ENCODE data around the gene ADAP2.
"Not testable (repeated sequence)": the region's sequence is repeated elsewhere in the genome, so short reads cannot be mapped to it uniquely, and the experiment has no call there.

Gene ADAP2

DNA sequence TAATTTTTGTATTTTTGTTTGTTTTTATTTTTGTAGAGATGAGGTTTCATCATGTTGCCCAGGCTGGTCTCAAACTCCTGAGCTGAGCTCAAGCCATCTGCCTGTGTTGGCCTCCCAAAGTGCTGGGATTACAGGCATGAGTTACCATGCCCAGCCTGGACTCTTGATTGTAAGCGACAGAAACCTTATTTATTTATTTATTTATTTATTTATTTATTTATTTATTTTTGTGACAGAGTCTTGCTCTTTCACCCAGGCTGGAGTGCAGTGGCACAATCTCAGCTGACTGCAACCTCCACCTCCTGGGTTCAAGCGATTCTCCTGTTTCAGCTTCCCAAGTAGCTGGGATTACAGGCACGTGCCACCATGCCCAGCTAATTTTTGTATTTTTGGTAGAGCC is 8.1 kb downstream of the ADAP2 start:
- not testable (repeated sequence) for DNase-seq (ENCODE audit: low read depth)

DNA sequence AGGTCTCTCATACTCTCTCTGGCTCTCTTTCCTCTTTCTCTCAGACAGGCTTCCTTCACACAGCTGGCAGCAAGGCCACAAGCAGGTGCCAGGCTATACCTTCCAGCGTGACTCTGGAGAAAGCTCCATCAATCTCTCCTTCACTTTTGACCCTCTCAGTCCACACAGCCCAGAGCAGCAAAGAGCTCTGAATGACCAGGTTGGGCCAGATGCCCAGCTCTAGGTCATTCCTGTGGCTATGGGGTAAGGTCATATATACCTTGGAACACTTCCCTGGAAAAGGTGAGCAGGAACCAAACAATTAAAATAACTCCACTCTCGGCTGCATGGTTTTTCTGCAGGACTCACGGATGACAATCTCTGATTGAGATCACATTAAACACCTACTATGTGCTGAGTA is 8.8 kb downstream of the ADAP2 start:
- DNase-seq (ENCODE audit: low read depth) = no peak

DNA sequence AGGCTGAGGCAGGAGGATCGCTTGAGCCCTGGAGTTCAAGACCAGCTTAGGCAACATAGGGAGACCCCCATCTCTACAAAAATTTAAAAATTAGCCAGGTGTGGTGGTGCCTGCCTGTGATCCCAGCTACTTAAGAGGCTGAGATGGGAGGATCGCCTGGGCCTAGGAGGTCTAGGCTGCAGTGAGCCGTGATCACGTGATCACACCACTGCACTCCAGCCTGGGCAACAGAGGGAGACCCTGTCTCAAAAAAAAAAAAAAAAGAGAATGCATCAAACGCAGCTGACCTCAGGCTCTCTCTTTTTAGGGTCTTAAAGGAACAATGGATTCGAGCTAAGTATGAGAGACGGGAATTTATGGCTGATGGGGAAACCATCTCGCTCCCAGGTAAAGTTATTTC is 9.8 kb downstream of the ADAP2 start:
- DNase-seq (ENCODE audit: low read depth) = not testable (repeated sequence)

DNA sequence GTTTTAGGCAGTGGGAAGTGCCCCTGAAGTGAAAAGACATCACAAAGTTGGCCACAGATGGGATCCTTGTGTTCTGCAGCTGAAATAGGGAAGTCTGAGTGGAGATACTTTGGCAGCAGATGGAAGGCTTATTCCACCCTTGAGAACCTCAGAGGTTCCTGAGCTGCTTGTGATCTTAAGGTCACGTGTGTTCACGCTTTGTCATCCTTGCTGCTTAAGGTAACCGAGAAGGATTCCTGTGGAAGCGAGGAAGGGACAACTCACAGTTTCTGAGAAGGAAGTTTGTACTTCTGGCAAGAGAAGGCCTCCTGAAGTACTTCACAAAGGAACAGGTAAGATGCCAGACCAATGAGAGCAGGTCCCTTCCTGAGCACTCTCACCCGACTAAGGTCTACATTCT is 12.2 kb downstream of the ADAP2 start:
- DNase-seq (ENCODE audit: low read depth) = no peak

DNA sequence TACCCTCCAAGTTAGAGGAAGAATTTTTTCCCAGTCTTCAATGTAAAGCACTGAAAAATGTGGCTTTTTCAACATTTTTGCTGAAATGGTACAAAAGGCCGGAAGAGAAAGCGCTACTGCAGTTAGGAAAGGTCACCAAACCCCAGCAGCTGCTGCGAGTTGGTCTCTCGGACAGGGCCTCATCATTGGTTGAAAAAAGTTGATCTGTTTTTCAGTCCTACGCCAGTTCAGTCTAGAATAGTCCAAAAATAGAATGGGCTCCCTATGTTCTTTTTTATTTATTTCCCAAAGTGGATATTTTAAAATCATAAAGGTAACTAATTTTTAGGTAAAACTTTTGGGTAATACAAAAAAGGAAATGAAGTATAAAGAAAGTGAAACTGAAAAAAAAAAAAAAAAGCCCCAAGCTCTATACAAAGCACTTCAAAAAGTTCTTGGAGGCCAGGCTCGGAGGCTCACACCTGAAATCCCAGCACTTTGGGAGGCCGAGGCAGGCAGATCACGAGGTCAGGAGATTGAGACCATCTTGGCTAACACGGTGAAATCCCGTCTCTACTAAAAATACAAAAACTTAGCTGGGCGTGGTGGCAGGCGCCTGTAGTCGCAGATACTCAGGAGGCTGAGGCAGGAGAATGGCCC is 17.4 kb downstream of the ADAP2 start:
- DNase-seq (ENCODE audit: low read depth) = no peak

DNA sequence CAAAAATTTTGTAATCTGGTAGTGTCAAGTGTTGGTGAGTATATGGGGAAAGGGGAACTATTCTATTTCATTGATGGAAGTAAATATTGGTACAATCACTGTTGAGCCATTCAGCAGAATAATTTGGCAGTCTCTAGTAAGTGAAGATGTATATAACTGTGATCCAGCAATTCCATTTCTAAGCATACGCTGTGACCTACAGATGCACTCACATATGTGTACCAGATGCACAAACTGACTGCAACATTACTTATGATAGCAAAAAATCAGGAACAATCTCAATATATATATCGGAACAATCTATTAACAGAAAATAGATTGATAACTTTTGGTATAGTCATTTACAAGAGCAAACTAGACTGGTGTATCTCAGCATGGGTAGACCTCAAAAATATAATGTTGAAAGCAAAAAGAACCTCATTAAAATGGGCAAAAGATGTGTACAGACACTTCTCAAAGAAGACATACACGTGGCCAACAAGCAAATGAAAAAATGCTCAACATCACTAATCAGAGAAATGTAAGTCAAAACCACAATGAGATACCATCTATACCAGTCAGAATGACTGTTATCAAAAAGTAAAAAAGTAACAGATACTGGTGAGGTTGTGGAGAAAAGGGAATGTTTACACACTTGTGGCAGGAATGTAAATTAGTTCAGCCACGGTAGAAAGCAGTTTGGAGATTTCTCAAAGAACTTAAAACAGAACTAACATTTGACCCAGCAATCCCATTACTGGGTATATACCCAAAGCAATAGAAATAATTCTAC is 20.7 kb downstream of the ADAP2 start:
- no peak for DNase-seq (ENCODE audit: low read depth)

DNA sequence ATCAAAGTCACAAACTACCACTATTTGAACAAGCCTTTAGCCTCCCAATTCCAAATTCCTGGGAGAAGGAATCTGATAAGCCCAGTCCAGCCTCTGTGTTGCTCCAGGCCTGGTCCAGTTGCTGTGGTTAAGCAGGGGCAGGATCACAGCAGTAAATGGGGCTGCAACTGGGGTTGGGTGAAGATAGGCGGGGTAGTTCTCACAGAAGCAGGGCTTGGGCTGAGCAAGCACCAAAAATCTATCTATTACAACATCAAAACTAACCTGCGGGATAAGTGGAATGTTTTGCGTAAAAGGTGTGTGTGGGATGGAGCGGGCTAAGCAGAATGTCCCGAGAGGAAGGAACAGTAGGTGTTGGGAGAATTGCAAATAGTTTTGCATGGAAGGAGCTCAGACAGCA is 26.1 kb downstream of the ADAP2 start:
- no peak for DNase-seq (ENCODE audit: low read depth)

DNA sequence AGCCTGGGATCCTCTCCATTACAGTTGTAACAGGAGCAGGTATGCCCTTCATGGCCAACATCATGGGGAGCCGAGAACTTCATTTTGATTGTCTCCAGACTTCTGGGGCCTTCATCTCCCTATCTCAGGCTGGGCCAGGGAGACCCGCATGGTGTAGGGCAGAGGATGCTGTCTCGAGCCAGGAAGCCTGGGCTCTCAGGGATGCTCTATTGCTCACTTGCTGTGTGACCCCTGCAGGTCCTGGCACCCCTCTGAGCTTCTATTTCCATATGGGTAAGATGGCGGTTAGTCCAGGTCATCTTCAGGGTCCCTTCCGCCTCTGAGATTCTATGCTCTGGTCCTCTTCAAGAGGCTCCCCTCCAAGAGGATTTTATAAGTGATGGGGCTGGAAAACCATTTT is 28.4 kb downstream of the ADAP2 start:
- DNase-seq (ENCODE audit: low read depth) = no peak

DNA sequence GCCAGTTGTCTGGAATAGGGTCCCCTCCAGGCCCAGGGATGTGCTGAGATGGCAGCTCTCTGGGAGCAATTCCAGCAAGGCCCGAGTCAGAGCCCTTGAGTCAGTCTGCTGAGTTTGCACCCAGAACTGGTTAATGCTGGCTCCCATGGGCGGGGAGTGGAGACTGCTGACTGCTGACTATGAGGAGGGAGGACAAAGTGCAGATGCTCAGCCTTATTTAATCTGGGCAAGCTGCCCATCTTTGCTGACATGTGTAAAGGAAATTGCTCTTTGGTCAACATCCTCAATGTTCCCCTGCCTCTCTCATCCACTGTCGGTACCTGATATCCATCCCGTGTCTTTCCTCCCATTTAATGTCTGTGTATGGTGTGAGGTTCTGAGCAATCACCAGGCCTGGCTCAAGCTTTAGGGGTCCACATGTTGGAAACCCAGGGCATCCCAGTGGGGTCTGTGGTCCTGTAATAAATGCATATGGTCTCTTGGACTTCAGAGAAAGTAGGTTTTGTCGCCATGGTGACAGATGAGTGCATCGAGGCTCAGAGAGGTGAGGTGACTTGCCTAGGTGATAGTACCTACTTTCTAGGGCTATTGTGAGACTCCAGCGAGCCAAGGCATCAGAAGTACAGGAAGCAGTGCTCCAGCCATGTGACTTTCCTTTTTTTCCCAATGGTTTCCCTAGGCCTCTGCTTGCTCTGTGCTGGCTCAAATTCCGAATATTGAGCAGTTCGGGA is 29.1 kb downstream of the ADAP2 start:
- DNase-seq (ENCODE audit: low read depth) = peak; percentile 50

DNA sequence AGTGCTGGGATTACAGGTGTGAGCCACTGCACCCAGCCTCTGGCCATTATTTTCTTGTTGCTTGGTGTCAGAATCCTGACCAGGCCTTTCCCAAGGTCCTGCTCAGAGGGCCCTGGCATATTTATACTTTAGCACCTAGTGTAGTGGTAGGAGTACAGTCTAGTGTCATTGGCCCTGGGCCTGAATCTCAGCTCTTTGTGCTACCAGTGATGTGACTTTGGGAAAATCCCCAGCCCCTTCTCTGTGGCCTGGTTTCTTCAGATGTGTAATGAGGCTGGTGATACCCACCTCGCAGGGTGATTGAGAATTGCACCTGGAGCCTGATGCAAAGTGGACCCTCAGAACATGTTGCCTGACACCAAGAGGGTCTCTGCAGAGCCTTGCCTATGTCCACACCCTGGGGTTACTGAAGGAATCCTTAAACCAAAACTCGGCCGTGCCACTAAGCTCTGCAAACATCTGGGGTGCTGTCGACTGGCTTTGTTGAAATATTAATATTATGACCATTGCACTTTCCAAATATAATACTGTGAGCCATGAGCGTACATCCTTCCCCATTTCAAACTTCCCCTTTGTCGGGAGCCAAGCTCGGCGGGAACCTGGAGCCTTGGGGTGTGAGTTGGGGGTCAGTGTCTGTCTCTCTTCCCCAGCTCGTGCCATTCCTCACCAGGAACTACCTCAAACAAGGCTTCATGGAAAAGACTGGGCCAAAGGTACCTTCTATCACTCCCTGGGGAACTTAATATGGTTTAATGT is 31.1 kb downstream of the ADAP2 start:
- DNase-seq (ENCODE audit: low read depth) = no peak

DNA sequence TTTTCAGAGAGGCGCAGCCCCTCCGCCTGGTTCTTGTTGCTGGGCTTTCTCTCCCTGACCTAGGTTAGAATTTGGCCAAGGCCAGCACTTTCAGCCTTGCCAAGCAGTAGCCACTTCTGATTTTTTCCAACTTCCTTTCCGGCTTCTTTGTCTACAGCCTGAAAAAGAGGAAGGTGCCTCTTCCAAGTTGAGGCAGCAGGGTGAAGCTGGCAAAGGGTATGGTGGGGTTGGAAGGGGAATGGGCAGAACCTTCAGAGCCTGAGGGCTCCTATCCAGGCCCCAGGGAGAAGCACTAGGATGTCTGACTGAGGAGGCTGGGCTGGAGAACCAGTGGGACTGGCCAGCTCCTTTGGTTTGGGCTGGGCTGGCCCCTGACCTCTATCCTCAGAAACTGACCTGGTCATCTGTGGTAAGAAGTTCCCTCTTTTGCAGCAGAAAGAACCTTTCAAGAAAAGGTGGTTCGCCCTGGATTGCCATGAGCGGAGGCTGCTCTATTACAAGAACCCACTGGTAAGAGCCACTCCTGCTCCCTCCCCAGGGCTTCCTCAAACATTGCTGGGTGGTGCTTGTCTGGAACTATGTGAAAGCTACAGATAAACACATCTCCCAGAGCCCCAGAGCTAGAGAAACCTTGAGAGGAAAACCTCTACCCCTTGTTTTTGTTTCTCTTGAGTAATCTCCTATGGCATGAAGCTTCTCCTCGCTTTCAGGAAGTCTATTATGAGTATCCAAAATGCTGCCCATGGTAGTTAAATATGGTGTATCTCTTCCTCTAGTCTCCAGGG is 32.5 kb downstream of the ADAP2 start:
- no peak for DNase-seq (ENCODE audit: low read depth)

DNA sequence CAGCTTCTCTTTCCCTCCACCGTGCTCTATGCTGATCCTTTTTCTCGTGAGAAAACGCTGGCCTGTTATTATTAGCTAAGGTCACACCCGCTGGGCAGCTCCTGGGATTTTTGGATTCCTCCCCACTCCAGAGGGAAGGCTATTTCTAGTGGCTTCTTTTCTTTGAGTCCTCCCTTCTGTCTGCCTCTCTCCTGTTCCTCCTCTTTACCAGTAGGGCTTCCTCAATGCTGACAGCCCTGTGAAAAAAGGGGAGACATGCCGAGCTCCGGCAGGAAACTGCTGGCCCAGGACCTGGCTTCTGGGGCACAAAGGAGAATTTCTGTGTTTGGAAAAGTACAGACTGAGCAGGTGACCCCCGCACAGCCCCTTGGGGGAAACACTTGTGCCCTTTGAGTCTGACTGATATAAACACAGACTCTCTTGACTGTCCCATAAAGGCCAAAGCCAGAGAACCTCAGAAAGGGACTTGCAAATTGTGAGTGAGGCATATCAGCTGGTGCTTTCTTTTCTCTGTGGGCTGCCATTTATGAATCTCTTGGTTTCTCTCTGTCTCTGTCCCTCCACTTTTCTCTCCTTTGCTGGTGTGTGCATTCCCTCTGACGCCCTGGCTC is 35.1 kb downstream of the ADAP2 start:
- DNase-seq (ENCODE audit: low read depth) = no peak

DNA sequence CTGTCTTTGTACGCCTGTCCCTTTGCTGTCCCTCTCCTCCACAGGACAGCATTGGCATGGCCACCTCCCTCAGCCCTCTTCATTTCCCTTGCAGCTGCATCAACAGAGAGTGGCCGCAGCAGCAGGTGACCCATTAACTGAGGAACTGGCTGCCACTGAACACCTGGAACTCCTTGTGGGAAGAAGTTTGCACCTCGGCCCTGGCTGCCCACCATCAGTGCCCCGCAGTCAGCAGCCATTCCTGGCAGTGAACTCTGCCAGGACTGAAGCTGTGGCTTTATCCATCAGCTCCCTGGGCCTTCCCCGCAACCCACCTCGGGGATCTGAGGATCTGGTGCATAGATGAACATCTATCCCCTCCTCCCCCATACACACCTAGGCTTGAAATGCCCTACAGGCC is 36.0 kb downstream of the ADAP2 start:
- no peak for DNase-seq (ENCODE audit: low read depth)

DNA sequence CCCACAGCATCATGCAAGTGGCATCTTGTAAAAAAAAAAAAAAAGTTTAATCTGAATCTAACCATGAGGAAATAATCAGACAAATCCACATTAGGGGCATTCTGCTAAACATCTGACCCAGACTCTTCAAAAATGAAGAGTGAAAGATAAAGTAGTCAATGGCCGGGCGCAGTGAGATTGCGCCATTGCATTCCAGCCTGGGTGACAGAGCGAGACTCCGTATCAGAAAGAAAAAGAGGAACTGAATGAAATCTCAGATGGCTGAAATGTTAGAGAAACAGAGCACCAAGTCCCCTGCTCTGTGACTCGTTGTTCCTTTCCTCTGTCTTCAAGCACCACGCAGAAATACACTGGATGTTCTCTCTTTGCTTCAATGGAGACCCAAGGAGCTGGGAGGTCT is 36.4 kb downstream of the ADAP2 start:
- DNase-seq (ENCODE audit: low read depth) = no peak

DNA sequence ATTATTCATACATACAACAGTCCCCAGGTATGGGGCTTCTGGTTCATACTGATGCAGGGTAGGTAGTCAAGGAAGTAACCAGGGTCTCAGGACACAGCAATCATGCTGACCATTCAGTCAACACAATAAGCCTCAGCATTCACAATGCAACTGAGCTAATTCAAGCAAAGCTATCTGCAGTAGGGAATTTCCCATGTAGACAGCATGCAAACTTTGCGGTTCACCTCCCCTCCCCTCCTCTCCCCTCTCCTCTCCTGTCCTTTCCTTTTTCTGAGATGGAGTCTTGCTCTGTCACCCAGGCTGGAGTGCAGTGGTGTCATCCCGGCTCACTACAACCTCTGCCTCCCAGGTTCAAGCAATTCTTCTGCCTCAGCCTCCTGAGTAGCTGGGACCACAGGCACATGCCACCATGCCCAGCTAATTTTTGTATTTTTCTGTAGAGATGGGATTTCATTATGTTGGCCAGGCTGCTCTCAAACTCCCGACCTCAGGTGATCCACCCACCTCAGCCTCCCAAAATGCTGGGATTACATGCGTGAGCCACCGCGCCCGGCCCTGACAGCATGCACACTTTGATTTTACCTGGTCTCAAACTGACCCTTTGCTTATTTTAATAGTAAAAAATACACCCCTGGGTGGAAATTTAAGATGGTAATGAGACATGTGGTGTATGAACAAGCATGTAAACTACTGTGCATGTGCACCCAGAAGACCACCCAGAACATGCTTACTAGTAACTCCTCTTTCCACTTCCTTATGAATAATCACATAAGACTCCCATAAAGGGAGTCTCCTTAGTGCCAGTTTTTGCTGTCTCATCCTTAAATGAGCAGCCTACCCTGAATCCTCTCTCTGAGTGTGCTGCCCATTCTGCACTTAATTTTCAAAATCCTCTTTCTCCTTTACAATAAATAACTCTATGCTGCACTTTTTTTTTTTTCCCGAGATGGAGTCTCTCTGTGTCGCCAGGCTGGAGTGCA is 39.8 kb downstream of the ADAP2 start:
- no peak for DNase-seq (ENCODE audit: low read depth)

DNA sequence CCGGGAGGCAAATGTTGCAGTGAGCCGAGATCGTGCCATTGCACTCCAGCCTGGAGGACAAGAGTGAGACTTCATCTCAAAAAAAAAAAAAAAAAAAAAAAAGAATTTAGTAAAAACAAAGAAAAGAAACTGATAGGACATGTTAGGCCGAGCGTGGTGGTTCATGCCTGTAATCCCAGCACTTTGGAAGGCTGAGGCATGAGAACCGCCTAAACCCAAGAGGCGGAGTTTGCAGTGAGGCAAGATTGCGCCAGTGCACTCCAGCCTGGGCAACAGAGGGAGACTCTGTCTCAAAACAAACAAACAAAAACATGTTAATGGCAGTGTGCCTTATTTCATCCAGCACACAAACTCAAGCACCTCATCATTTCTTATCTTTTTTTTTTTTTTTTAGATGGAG is 42.6 kb downstream of the ADAP2 start:
- DNase-seq (ENCODE audit: low read depth) = not testable (repeated sequence)

DNA sequence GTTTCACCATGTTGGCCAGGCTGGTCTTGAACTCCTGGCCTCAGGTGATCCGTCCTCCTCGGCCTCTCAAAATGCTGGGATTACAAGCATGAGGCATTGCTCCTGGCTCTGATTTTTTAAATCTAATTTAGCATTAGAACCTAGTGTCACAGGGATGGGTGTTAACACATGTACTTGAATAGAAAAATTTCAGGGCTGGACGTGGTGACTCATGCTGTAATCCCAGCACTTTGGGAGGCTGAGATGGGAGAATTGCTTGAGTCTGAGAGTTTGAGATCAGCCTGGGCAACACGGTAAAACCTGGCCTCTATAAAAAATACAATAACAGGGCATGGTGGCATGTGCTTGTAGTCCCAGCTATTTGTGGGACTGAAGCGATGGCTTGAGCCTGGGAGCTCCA is 43.1 kb downstream of the ADAP2 start:
- no peak for DNase-seq (ENCODE audit: low read depth)

DNA sequence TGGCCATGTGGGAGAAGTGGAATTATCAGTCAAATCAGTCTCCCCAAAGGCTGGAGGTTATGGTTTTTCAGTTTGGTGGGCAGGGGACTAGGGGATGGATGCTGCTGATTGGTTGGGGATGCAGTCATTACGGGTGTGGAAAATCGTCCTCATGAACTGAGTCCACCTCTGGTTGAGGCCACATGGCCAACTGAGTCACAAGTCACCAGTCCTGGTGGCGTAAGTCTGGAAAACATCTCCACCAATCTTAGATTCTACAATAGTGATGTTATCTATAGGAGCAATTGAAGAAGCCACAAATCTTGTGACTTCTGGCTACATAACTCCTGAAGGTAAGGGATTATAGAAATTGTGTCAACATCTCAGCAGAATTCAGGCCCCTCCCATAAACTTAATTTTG is 43.9 kb downstream of the ADAP2 start:
- DNase-seq (ENCODE audit: low read depth) = no peak

DNA sequence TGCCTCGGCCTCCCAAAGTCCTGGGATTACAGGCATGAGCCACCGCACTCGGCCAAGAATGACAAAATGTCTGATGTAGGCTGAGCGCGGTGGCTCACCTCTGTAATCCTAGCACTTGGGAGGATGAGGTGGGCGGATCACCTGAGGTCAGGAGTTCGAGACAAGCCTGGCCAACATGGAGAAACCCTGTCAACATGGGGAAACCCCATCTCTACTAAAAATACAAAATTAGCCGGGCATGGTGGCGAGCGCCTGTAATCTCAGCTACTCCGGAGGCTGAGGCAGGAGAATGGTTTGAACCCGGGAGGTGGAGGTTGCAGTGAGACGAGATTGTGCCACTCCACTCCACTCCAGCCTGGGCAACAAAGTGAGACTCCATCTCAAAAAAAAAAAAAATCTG is 46.2 kb downstream of the ADAP2 start:
- DNase-seq (ENCODE audit: low read depth) = not testable (repeated sequence)

Data from non-pigmented ciliary epithelial cell (primary cell).